CD4-positive, alpha-beta T cell treated with Interleukin-6 at 100 ng/mL for 8 hours (primary cell): ENCODE measurements around the gene ATP6V1C2.
"Not testable (repeated sequence)": the region's sequence is repeated elsewhere in the genome, so short reads cannot be mapped to it uniquely, and the experiment has no call there.

Source experiments
- DNase-seq: peaks from one replicate; pipeline ENCODE4 v3.0.0-alpha.2; 2020; ENCODE audit warnings: mixed read lengths, low spot score

The ATP6V1C2 gene

DNA sequence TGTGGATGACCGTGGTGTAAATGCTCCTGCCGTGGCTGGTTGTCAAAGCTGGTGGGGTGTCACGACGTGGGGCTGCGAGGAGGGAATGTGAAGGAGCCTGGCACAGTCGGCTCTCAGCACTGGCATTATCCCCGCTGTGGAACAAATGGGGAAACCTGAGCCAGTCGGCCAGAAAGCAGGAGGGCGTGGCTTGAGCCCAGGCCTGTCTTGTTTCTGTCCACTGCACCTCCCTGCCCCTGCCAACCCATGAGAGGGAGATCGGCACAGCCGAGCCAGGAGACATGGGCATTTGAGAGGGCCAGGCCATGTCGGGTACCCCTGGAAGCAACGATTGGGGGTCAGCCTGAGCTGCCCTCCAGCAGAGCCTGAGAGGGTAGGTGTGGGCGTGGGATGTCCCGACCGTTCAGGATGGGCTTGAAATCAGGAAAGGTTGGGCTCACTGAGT lies 46.7 kb downstream of the ATP6V1C2 start:
- DNase-seq = no peak

DNA sequence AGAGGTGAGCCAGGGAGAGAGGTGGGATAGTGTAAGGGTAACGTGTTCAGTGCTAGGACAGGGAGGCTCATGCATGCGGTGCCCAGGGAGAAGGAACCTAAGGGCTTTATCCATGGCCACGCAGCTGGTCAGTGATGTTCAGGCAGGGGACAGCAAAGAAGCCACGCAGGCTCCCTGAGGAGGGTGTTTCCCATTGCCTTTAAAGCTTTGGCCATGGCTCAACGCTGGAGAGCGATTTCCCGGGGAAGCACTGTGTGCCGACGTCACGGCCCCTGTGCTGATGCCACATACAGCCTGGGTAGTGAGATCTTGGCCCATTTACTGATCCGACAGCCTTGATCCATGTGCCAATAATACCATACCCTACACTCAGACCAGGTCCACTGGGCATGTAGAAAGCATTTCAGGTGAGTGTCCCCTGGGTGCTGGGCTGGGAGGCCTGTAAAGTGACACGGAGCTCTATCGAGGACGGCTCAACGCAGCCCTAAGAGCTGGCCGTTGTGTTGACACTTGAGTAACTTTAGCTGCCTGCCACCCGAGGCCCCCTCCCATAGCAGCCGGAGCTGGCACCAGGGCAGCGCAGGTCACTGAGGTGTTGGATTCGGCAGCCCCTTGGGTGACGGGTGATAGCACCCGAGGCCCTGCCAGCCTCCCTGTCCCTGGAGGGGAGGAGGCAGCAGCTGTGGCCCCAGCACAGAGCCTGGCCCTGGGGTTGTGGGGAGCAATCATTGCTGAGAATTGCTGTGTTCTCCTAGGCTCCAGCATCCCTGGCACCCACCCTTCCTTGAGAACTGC lies 49.7 kb downstream of the ATP6V1C2 start:
- no peak for DNase-seq

DNA sequence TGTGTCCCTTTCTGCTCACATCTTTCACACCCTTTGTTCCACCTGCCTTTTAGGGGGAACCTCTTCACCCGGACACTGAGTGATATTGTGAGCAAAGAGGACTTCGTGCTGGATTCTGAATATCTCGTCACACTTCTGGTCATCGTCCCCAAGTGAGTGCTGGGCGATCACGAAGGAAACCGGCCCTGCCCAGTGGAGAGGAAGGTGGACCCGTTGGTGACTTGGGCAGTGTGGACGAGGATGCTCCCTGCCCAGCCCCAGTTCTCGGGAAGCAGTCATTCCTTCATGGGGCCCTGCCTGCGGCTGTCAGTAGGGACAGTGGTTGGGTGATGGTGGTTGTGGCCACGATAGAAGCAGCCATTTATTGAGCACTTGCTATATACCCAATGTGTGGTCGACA lies 50.4 kb downstream of the ATP6V1C2 start:
- DNase-seq = no peak

DNA sequence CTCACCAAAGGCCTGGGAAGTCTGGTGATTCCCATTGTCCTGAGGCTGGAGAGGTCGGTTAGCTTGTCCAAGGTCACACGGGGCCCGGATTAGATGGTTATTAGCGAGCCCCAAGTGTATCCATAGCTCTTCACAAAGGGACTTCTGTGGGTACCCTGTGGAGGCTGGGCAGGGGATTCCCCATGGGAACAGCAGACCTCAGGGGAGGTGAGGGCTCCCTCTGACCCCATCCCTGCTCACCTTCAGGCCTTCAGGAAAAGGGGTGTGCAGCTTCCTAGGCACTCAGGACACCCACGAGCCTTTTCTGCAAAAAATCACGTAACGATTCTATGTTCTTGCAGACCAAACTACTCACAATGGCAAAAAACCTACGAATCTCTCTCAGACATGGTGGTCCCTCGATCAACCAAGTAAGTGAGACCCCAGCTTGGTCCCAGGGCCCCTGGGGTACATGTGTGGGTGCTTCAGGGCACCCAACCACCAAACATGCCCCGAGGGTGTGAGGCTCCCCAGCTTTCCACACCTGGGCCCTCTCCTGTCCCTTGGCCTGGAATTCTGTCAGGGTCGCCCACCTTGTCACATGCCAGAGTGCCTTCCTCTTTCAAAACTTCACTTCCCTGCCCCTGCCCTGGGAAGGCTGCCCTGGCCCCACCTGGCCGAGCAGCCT lies 50.9 kb downstream of the ATP6V1C2 start:
- no peak for DNase-seq

DNA sequence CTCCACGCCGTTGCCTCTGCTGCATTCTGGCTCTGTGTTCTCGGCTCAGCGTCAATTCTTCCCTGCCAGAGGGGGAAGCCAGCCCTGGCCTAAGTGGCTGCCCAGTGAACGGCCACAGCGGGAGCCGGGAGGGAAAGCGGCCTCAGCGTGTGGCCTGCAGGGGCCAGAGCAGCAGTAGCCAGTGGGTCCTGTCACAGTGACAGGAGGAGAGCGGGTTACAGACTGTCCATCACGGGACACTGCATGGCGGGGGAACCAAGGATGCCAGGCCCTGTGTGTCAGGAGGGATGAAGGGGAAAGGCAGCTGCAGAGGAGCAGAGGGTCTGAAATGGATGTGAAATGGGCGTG lies 51.4 kb downstream of the ATP6V1C2 start:
- no peak for DNase-seq

DNA sequence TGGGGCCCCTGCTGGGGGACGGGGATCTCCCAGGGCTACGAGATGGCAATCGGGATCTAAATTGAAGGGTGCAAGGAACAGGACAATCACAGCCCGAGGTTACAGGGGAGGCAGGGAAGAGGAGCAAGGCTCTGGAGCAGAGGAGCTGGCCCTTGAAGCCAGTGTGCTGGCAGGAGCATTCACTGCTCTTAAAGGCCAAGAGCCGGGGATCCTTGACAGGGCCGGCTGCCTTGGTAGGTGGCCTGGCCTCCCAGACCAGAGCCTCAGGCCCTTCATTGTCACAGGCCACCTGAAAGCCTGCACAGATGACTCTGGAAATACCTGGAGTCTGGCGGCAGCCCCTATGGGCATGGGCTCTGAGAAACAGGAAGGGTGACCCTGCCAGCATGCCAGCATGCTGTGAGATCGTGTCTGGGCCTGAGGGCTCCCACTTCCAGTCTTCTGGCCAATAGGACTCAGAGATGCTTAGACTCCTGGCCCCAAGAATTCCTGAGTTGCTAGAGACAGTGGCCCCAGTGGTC lies 52.5 kb downstream of the ATP6V1C2 start:
- DNase-seq = no peak

DNA sequence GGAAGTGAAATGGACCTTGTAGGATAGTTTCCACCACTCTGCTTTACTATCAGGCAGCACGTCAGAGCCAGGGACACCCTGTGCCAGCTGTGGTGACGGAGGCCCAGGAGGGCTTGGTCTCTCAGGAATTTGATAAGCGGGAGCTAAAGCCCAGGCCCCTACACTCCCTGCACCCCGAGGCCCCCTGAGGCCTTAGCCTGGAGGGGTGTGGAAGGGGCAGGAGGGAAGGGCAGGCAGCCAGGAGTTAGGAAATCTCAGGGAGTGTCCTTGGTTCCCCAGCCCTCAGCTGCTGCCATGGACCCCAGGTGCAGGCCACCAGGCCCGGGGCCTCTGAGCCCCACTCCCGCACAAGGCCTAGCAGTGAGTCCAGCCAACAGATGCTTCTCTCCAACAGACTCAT lies 53.0 kb downstream of the ATP6V1C2 start:
- DNase-seq = no peak

DNA sequence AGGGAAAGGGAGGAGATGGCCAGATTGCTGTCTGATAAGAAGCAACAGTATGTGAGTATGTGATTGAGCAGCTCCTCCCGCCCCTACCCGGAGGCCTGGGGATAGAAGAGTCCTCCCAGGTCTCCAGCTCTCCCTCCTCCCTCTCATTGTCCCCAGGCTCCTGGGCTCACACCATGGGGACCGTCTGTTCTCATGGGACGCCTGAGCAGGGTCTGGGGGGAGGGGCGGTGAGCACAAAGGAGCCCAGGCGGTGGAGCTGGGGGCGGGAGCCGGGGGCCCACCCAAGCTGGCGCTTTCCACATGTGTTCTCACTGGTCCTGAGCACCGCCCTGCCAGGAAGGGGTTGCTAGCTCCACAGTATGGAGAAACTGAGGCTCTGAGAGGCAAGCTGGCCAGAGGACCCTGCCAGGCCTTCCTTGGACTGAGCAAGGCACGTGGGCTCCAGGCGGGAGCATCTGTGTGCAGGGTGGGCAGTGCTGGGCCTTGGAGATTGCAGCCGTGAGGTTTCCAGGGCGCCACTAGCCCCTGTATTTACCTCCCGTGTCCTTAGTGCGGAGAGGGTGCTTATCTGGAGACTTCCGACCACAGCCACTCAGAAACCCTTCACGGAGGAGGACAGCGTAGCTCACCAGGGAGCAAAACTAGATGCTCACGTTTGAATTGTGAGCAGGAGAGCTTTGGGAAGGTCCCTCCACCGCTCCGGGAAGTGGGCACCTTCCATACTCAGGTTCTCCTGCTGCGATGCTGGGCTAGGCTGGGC lies 53.8 kb downstream of the ATP6V1C2 start:
- DNase-seq = no peak

DNA sequence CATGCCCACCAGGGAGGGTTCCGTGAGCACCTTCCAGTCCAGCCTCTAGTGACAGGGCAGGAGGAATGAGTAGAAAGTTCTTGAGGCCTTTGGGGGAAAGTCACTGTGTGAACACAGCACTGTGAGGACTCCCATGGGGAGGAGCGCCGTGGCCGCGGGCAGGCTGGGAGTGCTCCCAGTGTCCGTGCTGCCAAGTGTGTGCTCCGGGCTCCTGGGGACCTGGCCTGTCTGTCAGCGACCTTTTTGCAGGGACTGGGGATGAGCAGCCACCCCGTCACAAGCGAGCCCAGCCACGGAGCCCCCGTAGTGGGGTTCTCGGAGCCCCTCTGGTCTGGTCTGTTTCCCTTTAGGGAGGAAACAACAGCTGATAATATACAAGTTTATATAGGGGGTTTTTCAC lies 54.4 kb downstream of the ATP6V1C2 start:
- no peak for DNase-seq

DNA sequence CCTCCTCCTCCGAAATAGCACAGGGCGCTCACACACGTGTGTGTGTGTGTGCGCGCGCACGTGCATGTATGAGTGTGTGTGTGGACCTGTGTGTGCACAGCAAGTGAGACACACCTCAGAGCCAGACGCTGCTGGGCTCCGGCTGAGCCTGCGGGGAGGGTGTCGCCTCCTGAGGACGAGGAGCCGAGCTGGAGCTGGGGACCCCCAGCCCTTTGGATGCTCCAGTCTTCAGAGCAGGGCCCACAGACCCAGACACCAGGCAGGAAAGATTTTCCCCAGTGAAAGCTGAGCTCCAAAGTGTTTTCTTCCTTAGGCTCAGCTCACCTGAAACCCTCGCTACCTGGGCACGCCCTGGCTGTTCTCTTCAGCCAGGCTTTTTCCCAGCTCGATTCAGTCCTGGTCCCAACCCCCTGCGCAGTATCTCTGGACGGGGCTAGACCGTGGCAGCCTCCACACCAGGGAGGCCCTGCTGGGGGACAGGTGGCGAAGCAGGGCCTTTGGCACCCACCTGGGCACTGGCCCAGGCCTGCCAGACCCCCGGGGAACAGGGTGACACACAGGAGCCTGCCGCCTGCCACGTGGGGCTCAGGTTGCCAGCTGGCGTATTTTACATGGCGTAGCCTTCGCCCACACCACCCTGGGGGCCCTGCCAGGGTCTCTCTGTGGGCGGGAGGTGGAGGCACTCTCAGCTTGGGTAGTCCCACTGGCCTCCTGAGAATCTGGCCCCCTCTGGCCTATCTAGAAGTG lies 55.0 kb downstream of the ATP6V1C2 start:
- DNase-seq = no peak

DNA sequence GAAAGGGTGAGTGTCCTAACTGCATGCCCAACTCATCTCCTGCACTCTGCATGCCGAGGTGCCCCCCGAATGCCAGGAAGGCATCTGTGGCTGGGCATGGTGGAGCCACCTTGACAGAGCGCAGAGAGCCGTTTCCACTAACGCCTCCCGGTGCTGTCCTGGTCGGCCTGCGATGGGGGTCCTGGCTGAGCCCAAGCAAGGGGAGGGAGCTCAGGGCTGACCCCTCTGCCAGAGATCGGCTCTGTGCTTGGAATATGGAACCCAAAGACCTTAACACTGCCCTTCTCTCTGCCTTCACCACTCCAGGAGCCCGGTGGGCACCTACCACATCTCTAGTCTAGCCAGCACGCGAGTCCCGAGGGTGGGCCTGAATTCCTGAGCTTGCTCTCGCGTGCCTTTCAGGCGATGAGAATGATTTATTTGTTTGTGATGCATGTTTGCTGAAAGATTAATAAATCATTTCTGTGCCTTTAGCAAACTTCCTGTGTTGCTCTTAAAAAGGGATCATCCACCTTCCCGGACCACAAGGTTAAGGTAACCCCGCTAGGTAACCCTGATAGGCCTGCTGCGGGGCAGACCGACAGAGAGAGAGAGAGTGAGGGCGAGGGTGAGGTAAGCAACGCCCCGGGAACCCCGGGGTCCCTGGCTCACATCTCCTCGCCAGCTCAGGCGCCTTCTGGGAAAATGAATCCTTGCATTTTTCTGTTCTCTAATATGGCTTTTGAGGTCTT lies 55.8 kb downstream of the ATP6V1C2 start:
- DNase-seq = no peak

DNA sequence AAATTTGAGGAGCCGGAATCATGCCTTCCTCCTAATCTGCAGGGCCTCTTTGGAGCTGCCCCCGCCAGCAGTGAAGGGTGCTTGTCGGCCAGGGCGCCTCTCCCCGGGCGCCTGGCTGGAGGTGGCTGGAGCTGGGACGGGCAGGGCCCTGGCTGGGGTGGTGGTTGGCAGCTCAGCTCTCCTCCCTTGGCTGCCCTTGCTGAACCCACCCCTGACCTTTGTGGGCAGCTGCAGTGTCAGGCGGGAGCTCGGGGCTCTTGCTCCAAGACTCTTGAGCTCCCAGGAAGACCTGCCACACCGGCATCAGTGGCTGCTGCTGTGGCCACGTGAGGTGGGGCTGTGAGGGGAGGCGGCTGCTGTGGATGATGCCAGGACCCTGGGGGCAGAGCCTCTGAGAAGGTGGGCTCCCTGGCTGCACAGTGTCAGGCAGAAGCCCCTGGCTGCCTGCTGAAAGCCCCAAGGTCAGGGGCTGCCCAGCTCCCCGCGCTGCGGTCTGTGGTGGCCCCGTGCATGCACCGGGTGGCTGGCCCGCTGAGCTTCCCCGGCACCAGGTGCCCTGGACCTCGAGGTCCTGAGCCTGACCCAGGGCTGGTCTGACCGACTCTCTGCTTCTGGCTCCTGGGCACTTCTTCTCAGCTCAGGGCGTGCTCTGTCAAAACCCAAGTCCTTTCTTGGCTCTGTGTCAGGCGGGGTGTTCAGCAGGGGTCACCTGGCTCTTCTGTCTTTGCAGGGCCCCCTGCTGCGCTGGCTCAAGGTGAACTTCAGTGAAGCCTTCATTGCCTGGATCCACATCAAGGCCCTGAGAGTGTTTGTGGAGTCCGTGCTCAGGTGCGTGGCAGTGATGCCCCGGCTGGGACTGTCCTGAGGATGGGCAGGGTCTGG lies 56.7 kb downstream of the ATP6V1C2 start:
- no peak for DNase-seq

DNA sequence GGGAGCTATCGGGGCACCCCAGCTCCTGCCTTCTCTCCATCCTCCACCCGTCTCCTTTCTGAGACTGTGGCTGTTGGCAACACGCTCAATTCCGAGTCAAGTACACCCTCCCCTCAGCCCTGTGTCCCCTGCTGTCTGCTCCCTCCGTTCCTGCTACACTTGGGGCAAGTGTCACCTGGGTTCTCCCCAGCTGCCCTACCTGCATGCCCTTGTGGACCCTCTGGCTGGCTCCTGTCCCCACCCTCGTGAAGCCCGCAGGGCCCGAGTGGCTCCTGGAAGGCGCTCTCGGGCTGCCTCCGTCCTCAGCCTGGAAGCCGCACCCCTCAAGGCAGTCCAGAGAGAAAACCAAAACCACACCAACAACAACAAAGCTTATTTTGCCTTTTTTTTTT lies 57.3 kb downstream of the ATP6V1C2 start:
- DNase-seq = no peak

DNA sequence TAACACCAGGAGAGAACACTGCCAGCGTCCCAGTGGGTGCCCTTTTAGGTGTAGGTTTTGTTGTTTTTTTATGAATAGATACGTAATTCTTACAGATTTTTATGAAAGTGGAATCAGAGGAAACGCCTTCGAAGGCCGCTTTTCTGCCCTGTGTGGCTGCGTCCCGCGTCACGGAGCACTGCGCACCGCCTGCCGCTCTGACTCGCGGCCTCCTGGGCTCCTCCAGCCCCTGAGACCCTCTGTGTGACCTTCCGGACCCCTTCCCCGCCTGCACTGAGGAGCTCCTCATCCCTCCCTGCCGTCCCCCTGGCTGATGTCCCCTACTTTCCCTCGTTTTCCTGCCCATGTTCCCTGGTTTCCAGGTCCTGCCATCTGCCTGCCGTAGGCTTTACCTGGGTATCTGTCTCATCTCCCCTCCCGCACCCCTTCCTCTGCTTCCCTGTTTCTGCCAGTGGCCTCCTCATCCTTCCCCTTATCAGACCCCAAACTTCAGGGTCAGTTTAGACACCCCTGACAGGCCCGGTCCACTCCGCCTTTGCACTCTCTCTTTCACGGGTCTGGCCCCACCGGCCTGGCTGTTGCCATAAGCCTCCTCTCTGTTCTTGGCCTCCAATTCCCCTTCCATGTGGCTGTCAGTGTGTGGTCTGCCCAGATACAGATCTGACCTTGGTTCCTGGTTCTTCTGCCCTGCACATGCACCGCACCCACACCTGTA lies 58.5 kb downstream of the ATP6V1C2 start:
- DNase-seq = no peak

DNA sequence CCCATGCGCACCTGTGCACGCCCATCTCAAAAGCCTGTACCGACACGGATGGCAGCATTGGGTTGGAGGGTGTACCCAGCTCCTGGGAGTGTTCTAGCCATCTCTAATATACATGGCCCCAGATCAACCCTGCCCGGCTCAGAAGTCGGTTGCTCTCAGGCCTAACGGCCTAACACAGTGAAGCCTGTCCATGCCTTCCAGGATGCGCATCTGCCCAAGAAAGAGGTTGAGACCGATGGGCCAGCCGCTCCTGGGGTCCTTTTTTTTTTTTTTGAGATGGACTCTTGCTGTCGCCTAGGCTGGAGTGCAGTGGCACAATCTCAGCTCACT lies 59.0 kb downstream of the ATP6V1C2 start:
- no peak for DNase-seq

DNA sequence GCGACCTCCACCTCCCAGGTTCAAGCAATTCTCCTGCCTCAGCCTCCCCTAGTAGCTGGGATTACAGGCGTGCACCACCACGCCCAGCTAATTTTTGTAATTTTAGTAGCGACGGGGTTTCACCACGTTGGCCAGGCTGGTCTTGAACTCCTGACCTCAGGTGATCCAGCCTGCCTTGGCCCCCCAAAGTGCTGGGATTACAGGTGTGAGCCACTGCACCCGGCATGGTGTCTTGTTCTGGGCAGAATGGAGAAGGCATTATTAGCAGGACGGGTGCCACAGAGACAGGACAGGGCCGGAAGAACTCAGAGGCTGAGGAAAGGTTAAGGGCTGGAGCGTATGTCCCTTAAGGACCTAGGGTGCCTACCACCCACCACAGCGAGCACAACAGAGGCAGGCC lies 59.4 kb downstream of the ATP6V1C2 start:
- DNase-seq = not testable (repeated sequence)

DNA sequence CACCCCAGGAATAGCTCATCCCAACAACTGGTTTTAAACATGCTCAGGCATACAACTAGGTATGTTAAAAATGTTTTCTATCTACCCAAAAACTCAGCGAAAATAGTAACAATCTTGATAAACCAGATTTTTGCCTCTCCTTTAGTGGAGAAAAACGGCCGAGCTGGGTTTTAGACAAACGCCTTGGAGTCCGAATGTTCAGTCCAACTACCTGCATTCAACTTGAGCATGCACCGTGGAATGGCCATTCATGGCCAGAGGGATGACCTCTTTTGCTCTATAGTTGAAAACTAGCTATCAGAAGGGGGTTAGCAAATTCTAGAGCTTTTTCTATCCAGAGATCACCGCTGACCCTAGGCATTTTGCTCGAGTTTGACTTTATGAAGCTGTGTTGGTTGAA lies 60.3 kb downstream of the ATP6V1C2 start:
- DNase-seq = no peak

DNA sequence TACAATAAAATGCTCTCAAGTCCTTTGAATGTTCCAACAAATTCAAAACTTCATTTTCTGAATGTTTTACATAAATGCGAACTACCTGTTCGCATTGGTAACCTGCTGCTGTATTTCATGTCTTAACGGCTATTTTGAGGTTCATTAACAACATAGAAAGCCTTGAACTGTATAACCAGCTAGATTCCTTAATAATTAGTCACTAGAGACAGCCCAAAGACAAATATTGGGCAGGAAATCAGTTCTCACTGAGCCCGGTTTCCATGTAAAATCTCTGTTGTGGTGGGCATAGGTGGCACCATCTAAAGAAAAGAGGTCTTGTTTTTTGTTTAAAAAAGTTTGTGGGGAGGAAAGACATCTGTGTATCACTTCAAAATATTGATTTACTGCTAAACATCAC lies 62.0 kb downstream of the ATP6V1C2 start:
- no peak for DNase-seq

DNA sequence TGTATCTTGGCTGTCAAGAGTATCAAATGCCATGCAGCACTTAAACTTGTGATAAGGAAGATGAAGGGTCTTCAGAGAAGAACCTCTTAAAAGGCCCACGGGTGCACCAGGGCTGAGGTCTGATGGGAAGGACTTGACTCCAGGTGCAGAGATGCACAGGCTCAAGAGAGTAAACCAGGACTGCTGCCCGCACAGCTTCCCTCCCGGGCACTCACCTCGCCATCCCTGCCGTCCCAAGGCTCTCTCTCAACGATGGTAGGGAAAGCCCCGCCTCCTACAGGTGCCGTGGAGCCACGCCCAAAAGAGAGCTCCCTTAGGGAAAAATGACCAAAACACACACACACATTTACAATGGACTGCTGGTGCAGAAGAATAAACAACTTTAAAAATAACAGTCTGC lies 63.3 kb downstream of the ATP6V1C2 start:
- DNase-seq = no peak

DNA sequence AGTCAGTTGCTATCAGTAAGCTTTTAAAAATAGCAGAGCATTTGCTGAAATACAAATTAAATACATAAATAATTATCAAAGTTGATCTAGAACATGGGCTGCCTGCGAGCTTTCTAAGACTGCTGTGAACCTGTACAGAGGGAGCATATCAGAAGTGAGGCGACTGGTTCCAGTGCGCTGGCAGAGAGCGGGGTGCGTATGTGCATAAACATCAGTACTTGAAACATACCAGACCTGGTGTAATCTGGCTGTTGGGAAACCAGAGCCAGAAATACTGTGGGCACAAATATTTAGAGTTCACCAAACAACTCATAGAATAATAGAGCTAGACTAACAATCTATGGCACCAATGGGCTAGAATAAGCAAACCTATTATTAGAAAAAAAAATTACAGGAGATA lies 63.8 kb downstream of the ATP6V1C2 start:
- DNase-seq = no peak
